H9 (cell line): Measurements from ENCODE around the gene VWC2. TPM values are rescaled to one million over a fixed set of nuclear protein-coding genes. Genes with fewer than 3 reads are reported as not detected.

Source experiments
- DNase-seq: peaks from one replicate; pipeline ENCODE4 v3.0.0-alpha.2; 2017
- H2AFZ ChIP-seq: one replicate; pipeline ENCODE4 v1.6.1; 2013; ENCODE audit warnings: mild to moderate bottlenecking, low read length, control low read depth, moderate library complexity
- H2AK5ac ChIP-seq: 2 replicates; pipeline ENCODE4 v1.6.1; 2013; ENCODE audit warnings: low read length, control low read depth, mixed read lengths; ENCODE audit not compliant: insufficient read length
- H2BK120ac ChIP-seq: one replicate; pipeline ENCODE4 v1.6.1; 2013; ENCODE audit warnings: low read depth, mild to moderate bottlenecking, low read length, control low read depth, inconsistent platforms; ENCODE audit not compliant: poor library complexity, severe bottlenecking
- H2BK12ac ChIP-seq: 2 replicates; pipeline ENCODE4 v1.6.1; 2013; ENCODE audit warnings: low read length, control low read depth, mixed read lengths, low read depth; ENCODE audit not compliant: insufficient read length
- H2BK15ac ChIP-seq: 2 replicates; pipeline ENCODE4 v1.6.1; 2013; ENCODE audit warnings: low read depth, low read length, control low read depth
- H2BK20ac ChIP-seq: one replicate; pipeline ENCODE4 v1.6.1; 2013; ENCODE audit warnings: low read depth, mild to moderate bottlenecking, low read length, control low read depth, inconsistent platforms; ENCODE audit not compliant: poor library complexity, severe bottlenecking
- H2BK5ac ChIP-seq: 2 replicates; pipeline ENCODE4 v1.6.1; 2013; ENCODE audit warnings: low read length, control low read depth, mixed read lengths; ENCODE audit not compliant: insufficient read length
- H3K14ac ChIP-seq: 2 replicates; pipeline ENCODE4 v1.6.1; 2013; ENCODE audit warnings: low read length, control low read depth; ENCODE audit not compliant: insufficient read depth
- H3K18ac ChIP-seq: 2 replicates; pipeline ENCODE4 v1.6.1; 2013; ENCODE audit warnings: low read depth, mild to moderate bottlenecking, mixed read lengths, low read length, control low read depth; ENCODE audit not compliant: insufficient read length
- H3K23ac ChIP-seq: 2 replicates; pipeline ENCODE4 v1.6.1; 2013; ENCODE audit warnings: low read length, control low read depth, mixed read lengths, low read depth; ENCODE audit not compliant: insufficient read length
- H3K23me2 ChIP-seq: 2 replicates; pipeline ENCODE4 v1.6.1; 2013; ENCODE audit warnings: low read depth, mild to moderate bottlenecking, mixed read lengths, low read length, control low read depth; ENCODE audit not compliant: insufficient read length, poor library complexity, severe bottlenecking
- H3K27ac ChIP-seq: 2 replicates; pipeline ENCODE4 v1.5.1; 2013; ENCODE audit warnings: low read length, control low read depth, mixed read lengths, low read depth; ENCODE audit not compliant: insufficient read length
- H3K27me3 ChIP-seq: 2 replicates; pipeline ENCODE4 v1.6.1; 2013; ENCODE audit warnings: low read length, control low read depth, inconsistent platforms; ENCODE audit not compliant: insufficient read depth
- H3K4ac ChIP-seq: 2 replicates; pipeline ENCODE4 v1.6.1; 2013; ENCODE audit warnings: low read depth, mild to moderate bottlenecking, control low read depth, inconsistent platforms, low read length, moderate library complexity
- H3K4me1 ChIP-seq: 2 replicates; pipeline ENCODE4 v1.6.1; 2013; ENCODE audit warnings: low read length, control low read depth, inconsistent platforms; ENCODE audit not compliant: insufficient read depth
- H3K4me2 ChIP-seq: 2 replicates; pipeline ENCODE4 v1.6.1; 2013; ENCODE audit warnings: low read length, control low read depth, mixed read lengths; ENCODE audit not compliant: insufficient read length, insufficient read depth
- H3K56ac ChIP-seq: 2 replicates; pipeline ENCODE4 v1.6.1; 2013; ENCODE audit warnings: low read depth, mild to moderate bottlenecking, mixed read lengths, low read length, control low read depth; ENCODE audit not compliant: insufficient read length
- H3K79me1 ChIP-seq: 2 replicates; pipeline ENCODE4 v1.6.1; 2013; ENCODE audit warnings: low read depth, mild to moderate bottlenecking, moderate library complexity, low read length, control low read depth, inconsistent platforms; ENCODE audit not compliant: insufficient read depth, poor library complexity, severe bottlenecking
- H3K79me2 ChIP-seq: 2 replicates; pipeline ENCODE4 v1.6.1; 2013; ENCODE audit warnings: low read length, control low read depth, inconsistent platforms; ENCODE audit not compliant: insufficient read depth
- H3K9ac ChIP-seq: 2 replicates; pipeline ENCODE4 v1.6.1; 2013; ENCODE audit warnings: low read length, control low read depth, mixed read lengths; ENCODE audit not compliant: insufficient read length; ENCODE audit errors: extremely low read depth
- H3K9me3 ChIP-seq: one replicate; pipeline ENCODE4 v1.6.1; 2013; ENCODE audit warnings: low read depth, low read length, inconsistent platforms; ENCODE audit not compliant: control insufficient read depth
- H3T11ph ChIP-seq: one replicate; pipeline ENCODE4 v1.6.1; 2013; ENCODE audit warnings: mild to moderate bottlenecking, low read length, control low read depth, inconsistent platforms
- H4K20me1 ChIP-seq: one replicate; pipeline ENCODE4 v1.6.1; 2013; ENCODE audit not compliant: control insufficient read depth, insufficient read length, insufficient read depth
- H4K5ac ChIP-seq: 2 replicates; pipeline ENCODE4 v1.6.1; 2013; ENCODE audit warnings: low read depth, mild to moderate bottlenecking, mixed read lengths, low read length, control low read depth; ENCODE audit not compliant: insufficient read length
- H4K8ac ChIP-seq: replicated peaks from 2 replicates; pipeline ENCODE4 v1.6.1; 2013; ENCODE audit warnings: low read length, control low read depth, mixed read lengths, low read depth; ENCODE audit not compliant: insufficient read length
- H4K91ac ChIP-seq: 2 replicates; pipeline ENCODE4 v1.6.1; 2013; ENCODE audit warnings: low read depth, mild to moderate bottlenecking, moderate library complexity, mixed read lengths, low read length, control low read depth; ENCODE audit not compliant: insufficient read length
- H3K27ac Mint-ChIP-seq, 3 experiments: 2 replicates in 2 of 3; 3 replicates in 1 of 3; pipeline ENCODE4 v1.8.0; 2020 to 2021; ENCODE audit warnings: mixed read lengths in 3 of 3, mild to moderate bottlenecking in 1 of 3, moderate library complexity in 1 of 3
- H3K27me3 Mint-ChIP-seq: 2 replicates; pipeline ENCODE4 v1.8.0; 2021; ENCODE audit warnings: low read depth, mild to moderate bottlenecking, moderate library complexity, mixed read lengths
- H3K36me3 Mint-ChIP-seq, 3 experiments: 2 replicates in 2 of 3; 3 replicates in 1 of 3; pipeline ENCODE4 v1.8.0; 2020 to 2021; ENCODE audit warnings: low read depth in 3 of 3, mixed read lengths in 3 of 3; ENCODE audit not compliant: insufficient read depth in 1 of 3
- H3K4me1 Mint-ChIP-seq, 2 experiments: 2 replicates each; pipeline ENCODE4 v1.8.0; 2020; ENCODE audit warnings: mixed read lengths in 2 of 2
- H3K4me3 Mint-ChIP-seq, 2 experiments: 2 replicates in 1 of 2; 3 replicates in 1 of 2; pipeline ENCODE4 v1.8.0; 2020 to 2021; ENCODE audit warnings: mild to moderate bottlenecking in 2 of 2, mixed read lengths in 2 of 2, moderate library complexity in 1 of 2
- H3K9me3 Mint-ChIP-seq, 2 experiments: 2 replicates in 1 of 2; 3 replicates in 1 of 2; pipeline ENCODE4 v1.8.0; 2020; ENCODE audit warnings: mild to moderate bottlenecking in 2 of 2, mixed read lengths in 2 of 2, moderate library complexity in 1 of 2
- WGBS: extraction: QIAGEN DNeasy Blood & Tissue Kit; methylation state at CpG from one replicate; pipeline ENCODE4 v1.1.7; 2013; ENCODE audit warnings: missing lambda C conversion rate, low lambda C conversion rate, mixed read lengths; ENCODE audit not compliant: insufficient read length; ENCODE audit errors: extremely low coverage; 5-methylcytosine and 5-hydroxymethylcytosine counted together
- total RNA-seq: library from RNA; stranded (reverse); gene quantifications from 2 replicates; pipeline ENCODE4 v1.2.1, GENCODE V29; 2021
- TF ChIP-seq, protein P1 (sequence below): fragments of 200-600 bp; sonication (generic); conservative IDR thresholded peaks from 3 replicates; pipeline ENCODE4 v1.8.0; 2021; ENCODE audit warnings: antibody characterized with exemption, mild to moderate bottlenecking

Gene VWC2
- total RNA-seq, 1 experiment from 2014 or later: 0.02 TPM

DNA sequence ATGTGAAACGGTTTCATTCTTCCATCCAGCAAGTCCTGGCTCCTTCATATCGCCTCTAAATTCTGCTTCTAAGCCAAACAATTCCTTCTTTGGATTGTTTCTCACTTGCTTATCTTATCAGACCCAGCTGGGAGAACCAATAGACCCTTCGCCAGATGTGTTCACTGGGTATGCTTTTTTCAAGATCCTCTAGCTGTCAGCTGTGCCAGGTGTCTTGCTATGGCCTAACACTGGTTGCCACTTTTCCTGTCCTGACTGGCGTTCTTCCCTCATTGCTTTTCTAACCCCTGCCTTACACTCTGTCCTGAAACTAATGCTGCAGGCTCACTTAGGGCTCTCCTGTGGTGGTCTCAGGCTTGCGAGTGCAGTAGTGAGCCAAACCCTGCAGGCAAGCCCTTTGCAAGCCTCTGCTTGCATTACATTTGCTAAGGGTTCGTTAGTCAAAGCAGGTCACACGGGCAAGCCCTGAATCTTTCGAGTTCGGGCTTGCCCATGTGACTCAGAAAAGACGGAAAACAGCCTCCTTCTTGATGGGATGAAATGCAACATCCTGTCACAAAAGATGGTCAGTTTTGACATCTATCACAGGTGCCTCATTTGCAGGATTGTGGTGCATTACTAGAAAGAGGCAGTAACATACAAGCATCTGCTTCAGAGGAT, 92.8 kb downstream of the VWC2 start:
- Histone ChIP-seq H3K4me2 (no peak overlapping the region), H2BK15ac (no peak overlapping the region), H2BK20ac (no peak overlapping the region), H2BK120ac (no peak overlapping the region), H3K56ac (no peak overlapping the region), H2AFZ (no peak overlapping the region), H2BK12ac (no peak overlapping the region), H3K18ac (no peak overlapping the region), H3K27me3 (no peaks in the 10 kb centered on the region), H3K9me3 (no peaks in the 10 kb centered on the region), H3K14ac (no peak overlapping the region), H3K27ac (no peak overlapping the region), H4K91ac (no peak overlapping the region), H3K4ac (no peak overlapping the region), H2BK5ac (no peak overlapping the region), H3K23me2 (no peaks in the 10 kb centered on the region), H3K4me1 (no peaks in the 10 kb centered on the region), H3T11ph (no peak overlapping the region), H3K9ac (no peak overlapping the region), H4K20me1 (no peaks in the 10 kb centered on the region), H4K8ac (no peak overlapping the region), H4K5ac (no peak overlapping the region), H3K79me1 (no peaks in the 10 kb centered on the region), H2AK5ac (no peak overlapping the region), H3K79me2 (no peaks in the 10 kb centered on the region), H3K23ac (no peak overlapping the region)
- H3K4me3 Mint-ChIP-seq: no peak overlapping the region
- peaks cover 0 to 2% of the 10 kb centered on the region in 2 experiments; a peak in 2 of 5 replicates for H3K9me3 Mint-ChIP-seq
- H3K27me3 Mint-ChIP-seq: no peaks in the 10 kb centered on the region; the same call in 1 of the 2 replicates
- WGBS: no CpG with 5 or more reads among the region's 10 CpGs
- peaks cover 16% of the 10 kb centered on the region in 2 experiments for H3K4me1 Mint-ChIP-seq
- H3K36me3 Mint-ChIP-seq: peaks cover 0 to 5% (median 2%) of the 10 kb centered on the region in 3 experiments; a peak in 2 of 7 replicates
- DNase-seq: no peak
- TF ChIP-seq, protein P1, sequence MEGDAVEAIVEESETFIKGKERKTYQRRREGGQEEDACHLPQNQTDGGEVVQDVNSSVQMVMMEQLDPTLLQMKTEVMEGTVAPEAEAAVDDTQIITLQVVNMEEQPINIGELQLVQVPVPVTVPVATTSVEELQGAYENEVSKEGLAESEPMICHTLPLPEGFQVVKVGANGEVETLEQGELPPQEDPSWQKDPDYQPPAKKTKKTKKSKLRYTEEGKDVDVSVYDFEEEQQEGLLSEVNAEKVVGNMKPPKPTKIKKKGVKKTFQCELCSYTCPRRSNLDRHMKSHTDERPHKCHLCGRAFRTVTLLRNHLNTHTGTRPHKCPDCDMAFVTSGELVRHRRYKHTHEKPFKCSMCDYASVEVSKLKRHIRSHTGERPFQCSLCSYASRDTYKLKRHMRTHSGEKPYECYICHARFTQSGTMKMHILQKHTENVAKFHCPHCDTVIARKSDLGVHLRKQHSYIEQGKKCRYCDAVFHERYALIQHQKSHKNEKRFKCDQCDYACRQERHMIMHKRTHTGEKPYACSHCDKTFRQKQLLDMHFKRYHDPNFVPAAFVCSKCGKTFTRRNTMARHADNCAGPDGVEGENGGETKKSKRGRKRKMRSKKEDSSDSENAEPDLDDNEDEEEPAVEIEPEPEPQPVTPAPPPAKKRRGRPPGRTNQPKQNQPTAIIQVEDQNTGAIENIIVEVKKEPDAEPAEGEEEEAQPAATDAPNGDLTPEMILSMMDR: no peak
- H3K27ac Mint-ChIP-seq: peak overlapping the region in 1 of 3 experiments; percentile 61; a peak in 1 of 7 replicates
